Measurements from ENCODE around the gene MICAL2.

Gene MICAL2

GRCh38 chr11:12176410-12176809 lies 66.0 kb downstream of the MICAL2 start:
- in situ Hi-C loops (cut with HindIII; ENCODE audit: low sequenced_read_pairs), result no loop called here

GRCh38 chr11:12177739-12178338 lies 67.4 kb downstream of the MICAL2 start:
- no peak overlapping the region for H3K4me3 ChIP-seq (ENCODE audit: low read depth, low read length)
- no peak for DNase-seq (ENCODE audit: low read depth)
- in situ Hi-C loops (cut with HindIII; ENCODE audit: low sequenced_read_pairs), result no loop called here
- no peak for TF ChIP-seq CTCF (IDR thresholded peaks at IDR 0.05; ENCODE audit: low read depth, low read length, missing control alignments)

More at GRCh38 chr11:12176410-12176809, 66.0 kb downstream of the MICAL2 start:
- no peak overlapping the region for H3K4me3 ChIP-seq (ENCODE audit: low read depth, low read length)
- no peak for DNase-seq (ENCODE audit: low read depth)
- no peak for TF ChIP-seq CTCF (IDR thresholded peaks at IDR 0.05; ENCODE audit: low read depth, low read length, missing control alignments)

- DNase-seq (ENCODE audit: low read depth), result no peak
- in situ Hi-C loops (cut with HindIII; ENCODE audit: low sequenced_read_pairs), result no loop called here
- no peak overlapping the region for H3K4me3 ChIP-seq (ENCODE audit: low read depth, low read length)
- no peak for TF ChIP-seq CTCF (IDR thresholded peaks at IDR 0.05; ENCODE audit: low read depth, low read length, missing control alignments)
Measured at GRCh38 chr11:12179019-12179418, 68.6 kb downstream of the MICAL2 start.

- H3K4me3 ChIP-seq (ENCODE audit: low read depth, low read length), result no peak overlapping the region
- in situ Hi-C loops (cut with HindIII; ENCODE audit: low sequenced_read_pairs), result no loop called here
- no peak for TF ChIP-seq CTCF (IDR thresholded peaks at IDR 0.05; ENCODE audit: low read depth, low read length, missing control alignments)
- no peak for DNase-seq (ENCODE audit: low read depth)
Measured at GRCh38 chr11:12179531-12179930, 69.1 kb downstream of the MICAL2 start.

- no peak for TF ChIP-seq CTCF (IDR thresholded peaks at IDR 0.05; ENCODE audit: low read depth, low read length, missing control alignments)
- in situ Hi-C loops (cut with HindIII; ENCODE audit: low sequenced_read_pairs), result no loop called here
- no peak for DNase-seq (ENCODE audit: low read depth)
- H3K4me3 ChIP-seq (ENCODE audit: low read depth, low read length), result no peak overlapping the region
Measured at GRCh38 chr11:12180257-12181205, 70.1 kb downstream of the MICAL2 start.

- DNase-seq (ENCODE audit: low read depth), result no peak
- no peak overlapping the region for H3K4me3 ChIP-seq (ENCODE audit: low read depth, low read length)
- in situ Hi-C loops (cut with HindIII; ENCODE audit: low sequenced_read_pairs), result no loop called here
- no peak for TF ChIP-seq CTCF (IDR thresholded peaks at IDR 0.05; ENCODE audit: low read depth, low read length, missing control alignments)
Measured at GRCh38 chr11:12182302-12182675, 71.9 kb downstream of the MICAL2 start.
